Measurements from ENCODE around the gene ERFL.

DNA sequence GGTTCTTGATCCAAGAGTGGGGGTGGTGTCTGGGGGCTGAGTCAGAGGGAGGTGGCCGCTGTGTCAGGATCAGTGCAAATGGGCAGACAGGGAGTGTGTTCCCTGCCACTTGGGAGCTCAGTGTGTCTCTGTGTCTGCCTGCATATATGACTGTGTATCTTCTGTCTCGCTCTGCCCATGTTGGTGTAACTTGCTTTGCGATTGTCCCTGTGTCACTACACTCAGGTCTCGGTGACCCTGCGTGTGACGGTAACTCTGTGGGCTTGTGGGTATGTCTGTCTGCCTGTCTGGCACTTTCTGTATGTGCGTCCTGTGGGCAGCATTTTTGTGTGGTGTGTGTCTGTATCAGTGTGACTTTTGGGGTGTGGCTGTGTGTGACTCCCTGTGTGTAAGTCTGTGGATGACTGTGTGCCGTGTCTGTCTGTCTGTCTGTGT lies 8.2 kb upstream of the ERFL start:
- no peak for TF ChIP-seq POLR2AphosphoS5 (IDR thresholded peaks at IDR 0.05)
- TF ChIP-seq, protein P1, sequence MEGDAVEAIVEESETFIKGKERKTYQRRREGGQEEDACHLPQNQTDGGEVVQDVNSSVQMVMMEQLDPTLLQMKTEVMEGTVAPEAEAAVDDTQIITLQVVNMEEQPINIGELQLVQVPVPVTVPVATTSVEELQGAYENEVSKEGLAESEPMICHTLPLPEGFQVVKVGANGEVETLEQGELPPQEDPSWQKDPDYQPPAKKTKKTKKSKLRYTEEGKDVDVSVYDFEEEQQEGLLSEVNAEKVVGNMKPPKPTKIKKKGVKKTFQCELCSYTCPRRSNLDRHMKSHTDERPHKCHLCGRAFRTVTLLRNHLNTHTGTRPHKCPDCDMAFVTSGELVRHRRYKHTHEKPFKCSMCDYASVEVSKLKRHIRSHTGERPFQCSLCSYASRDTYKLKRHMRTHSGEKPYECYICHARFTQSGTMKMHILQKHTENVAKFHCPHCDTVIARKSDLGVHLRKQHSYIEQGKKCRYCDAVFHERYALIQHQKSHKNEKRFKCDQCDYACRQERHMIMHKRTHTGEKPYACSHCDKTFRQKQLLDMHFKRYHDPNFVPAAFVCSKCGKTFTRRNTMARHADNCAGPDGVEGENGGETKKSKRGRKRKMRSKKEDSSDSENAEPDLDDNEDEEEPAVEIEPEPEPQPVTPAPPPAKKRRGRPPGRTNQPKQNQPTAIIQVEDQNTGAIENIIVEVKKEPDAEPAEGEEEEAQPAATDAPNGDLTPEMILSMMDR (IDR thresholded peaks at IDR 0.05) = no peak

Data from transverse colon (tissue), 4 donors.